Measurements from ENCODE around the gene VPS13D.

Gene VPS13D

DNA sequence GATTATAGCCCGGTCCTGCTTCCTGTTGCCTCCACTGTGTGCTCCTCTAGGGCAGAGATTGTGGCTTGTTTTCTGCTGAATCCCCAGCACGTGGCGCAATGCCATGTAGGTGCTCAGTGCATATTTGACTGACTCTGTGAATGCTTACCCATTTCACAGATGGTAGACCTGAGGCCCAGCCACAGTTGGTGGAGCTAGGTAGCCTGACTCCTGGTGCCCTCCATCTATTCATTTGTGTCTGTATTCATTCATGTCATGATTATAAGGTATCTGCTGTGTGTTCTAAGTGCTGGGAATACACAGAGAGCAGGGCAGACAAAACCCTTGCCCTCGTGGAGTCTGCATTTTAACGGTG lies 40.5 kb upstream of the VPS13D start:
- no peak overlapping the region for H3K4me3 ChIP-seq (ENCODE audit: low read depth, low read length)
- TF ChIP-seq, protein P1, sequence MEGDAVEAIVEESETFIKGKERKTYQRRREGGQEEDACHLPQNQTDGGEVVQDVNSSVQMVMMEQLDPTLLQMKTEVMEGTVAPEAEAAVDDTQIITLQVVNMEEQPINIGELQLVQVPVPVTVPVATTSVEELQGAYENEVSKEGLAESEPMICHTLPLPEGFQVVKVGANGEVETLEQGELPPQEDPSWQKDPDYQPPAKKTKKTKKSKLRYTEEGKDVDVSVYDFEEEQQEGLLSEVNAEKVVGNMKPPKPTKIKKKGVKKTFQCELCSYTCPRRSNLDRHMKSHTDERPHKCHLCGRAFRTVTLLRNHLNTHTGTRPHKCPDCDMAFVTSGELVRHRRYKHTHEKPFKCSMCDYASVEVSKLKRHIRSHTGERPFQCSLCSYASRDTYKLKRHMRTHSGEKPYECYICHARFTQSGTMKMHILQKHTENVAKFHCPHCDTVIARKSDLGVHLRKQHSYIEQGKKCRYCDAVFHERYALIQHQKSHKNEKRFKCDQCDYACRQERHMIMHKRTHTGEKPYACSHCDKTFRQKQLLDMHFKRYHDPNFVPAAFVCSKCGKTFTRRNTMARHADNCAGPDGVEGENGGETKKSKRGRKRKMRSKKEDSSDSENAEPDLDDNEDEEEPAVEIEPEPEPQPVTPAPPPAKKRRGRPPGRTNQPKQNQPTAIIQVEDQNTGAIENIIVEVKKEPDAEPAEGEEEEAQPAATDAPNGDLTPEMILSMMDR (IDR thresholded peaks at IDR 0.05; ENCODE audit: low read depth, low read length), result no peak

DNA sequence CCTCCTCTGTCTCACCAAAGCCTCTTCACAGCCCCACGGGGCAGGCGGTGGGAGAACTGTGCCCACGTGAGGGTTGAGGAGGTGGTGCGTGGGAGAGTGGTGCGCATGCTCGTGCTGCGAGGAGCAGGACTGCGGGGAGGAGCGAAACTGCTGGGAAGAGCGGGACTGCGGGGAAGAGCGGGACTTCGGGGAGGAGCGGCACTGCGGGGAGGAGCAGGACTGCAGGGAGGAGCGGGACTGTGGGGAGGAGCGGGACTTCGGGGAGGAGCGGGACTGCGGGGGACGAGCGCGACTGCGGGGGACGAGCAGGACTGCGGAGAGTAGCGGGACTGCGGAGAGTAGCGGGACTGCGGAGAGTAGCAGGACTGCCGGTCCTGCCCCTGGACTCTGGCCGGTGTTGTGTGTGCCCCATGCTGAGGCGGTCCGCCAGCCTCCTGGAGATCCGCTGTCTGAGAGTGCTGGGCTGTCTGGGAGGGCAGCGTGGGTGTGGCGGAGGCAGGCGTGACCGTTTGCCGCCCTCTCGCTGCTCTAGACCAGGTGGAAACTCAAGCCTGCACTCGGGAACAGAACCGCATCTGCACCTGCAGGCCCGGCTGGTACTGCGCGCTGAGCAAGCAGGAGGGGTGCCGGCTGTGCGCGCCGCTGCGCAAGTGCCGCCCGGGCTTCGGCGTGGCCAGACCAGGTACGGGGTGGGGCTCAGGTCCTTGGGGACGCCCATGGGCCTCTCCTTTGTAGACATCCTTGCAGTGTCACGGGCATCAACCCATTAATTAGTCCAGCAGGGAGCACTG lies 38.4 kb upstream of the VPS13D start:
- TF ChIP-seq, protein P1 (IDR thresholded peaks at IDR 0.05; ENCODE audit: low read depth, low read length), result no peak
- H3K4me3 ChIP-seq (ENCODE audit: low read depth, low read length), result no peak overlapping the region

- TF ChIP-seq, protein P1 (IDR thresholded peaks at IDR 0.05; ENCODE audit: low read depth, low read length), result no peak
- H3K4me3 ChIP-seq (ENCODE audit: low read depth, low read length), result no peak overlapping the region
These were observed 35.1 kb upstream of the VPS13D start for GRCh38 chr1:12194666-12195216.

GRCh38 chr1:12195416-12195815 lies 34.4 kb upstream of the VPS13D start:
- TF ChIP-seq, protein P1 (IDR thresholded peaks at IDR 0.05; ENCODE audit: low read depth, low read length), result no peak
- no peak overlapping the region for H3K4me3 ChIP-seq (ENCODE audit: low read depth, low read length)

DNA sequence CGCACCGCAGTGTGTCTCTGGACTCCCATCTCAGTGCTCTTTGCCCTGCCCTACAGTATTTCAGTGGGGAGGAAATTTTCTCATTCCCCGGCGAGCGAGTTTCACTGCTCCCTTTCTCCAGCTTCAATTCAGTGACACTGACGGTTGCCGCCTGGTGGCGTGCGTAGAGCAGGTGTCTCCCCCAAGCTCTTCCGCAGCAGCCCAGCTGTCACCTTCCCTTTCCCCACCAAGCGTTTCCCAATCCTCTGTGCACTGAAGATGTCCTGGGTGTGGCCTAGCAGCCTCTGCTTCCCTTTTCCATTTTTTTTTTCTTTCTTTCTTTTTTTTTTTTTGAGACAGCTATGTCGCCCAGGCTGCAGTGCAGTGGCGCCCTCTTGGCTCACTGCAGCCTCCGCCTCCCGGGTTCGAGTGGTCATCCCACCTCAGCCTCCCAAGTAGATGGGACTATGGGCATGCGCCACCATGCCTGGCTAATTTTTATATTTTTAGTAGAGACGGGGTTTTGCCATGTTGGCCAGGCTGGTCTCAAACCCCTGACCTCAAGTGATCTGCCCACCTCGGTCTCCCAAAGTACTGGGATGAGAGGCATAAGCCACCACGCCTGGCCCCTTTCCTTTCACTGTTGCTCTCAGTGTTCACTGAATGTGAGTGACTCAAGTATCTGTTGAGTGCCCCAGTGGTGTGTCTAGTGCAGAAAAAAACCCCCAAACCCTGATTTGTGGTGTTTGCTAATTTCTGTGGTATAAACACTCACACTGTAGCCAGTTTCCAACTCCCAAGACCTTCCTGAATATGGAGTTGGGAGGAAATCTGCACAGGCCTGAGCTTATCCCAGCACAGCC lies 33.0 kb upstream of the VPS13D start:
- TF ChIP-seq, protein P1 (IDR thresholded peaks at IDR 0.05; ENCODE audit: low read depth, low read length), result no peak
- no peak overlapping the region for H3K4me3 ChIP-seq (ENCODE audit: low read depth, low read length)

GRCh38 chr1:12197483-12197880 lies 32.3 kb upstream of the VPS13D start:
- TF ChIP-seq, protein P1 (IDR thresholded peaks at IDR 0.05; ENCODE audit: low read depth, low read length), result no peak
- H3K4me3 ChIP-seq (ENCODE audit: low read depth, low read length), result no peak overlapping the region

DNA sequence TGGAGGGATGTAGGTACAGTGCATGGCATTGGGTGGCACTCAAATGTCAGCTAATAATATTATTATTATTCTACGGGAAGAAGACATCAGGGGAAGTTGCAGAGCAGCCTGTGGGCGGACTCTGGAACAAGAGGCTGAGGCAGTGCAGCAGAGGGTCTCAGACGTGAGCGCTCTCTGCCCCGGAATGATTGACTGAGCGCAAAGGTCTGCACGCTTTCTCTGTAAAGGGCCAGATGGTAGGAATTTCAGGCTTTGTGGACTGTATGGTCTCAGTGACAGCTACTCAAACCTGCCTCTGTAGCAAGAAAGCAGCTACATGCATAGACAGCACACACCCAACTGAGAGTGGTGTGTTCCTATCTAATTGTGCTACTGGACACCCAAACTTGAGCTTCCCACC lies 29.6 kb upstream of the VPS13D start:
- TF ChIP-seq, protein P1 (IDR thresholded peaks at IDR 0.05; ENCODE audit: low read depth, low read length), result no peak
- no peak overlapping the region for H3K4me3 ChIP-seq (ENCODE audit: low read depth, low read length)
